Suprapubic skin (tissue), 4 donors: ENCODE measurements around the gene WNT7A. TPM values are rescaled to one million over a fixed set of nuclear protein-coding genes. Genes with fewer than 3 reads are reported as not detected.

Experiments used
- DNase-seq, 2 donors: peaks; one replicate each; pipeline ENCODE4 v3.0.0-alpha.2; 2019; ENCODE audit warnings: low spot score in 2 of 2
- H3K27ac ChIP-seq: fragments of 200-600 bp; sonication (generic); one replicate; pipeline ENCODE4 v1.5.1; 2019
- H3K27me3 ChIP-seq: fragments of 200-600 bp; sonication (generic); one replicate; pipeline ENCODE4 v1.5.1; 2019
- H3K36me3 ChIP-seq: fragments of 200-600 bp; sonication (generic); one replicate; pipeline ENCODE4 v1.5.1; 2019
- H3K4me1 ChIP-seq: fragments of 200-600 bp; sonication (generic); one replicate; pipeline ENCODE4 v1.5.1; 2019
- H3K4me3 ChIP-seq: fragments of 200-600 bp; sonication (generic); one replicate; pipeline ENCODE4 v1.5.1; 2019; ENCODE audit warnings: mild to moderate bottlenecking
- H3K9me3 ChIP-seq: fragments of 200-600 bp; sonication (generic); one replicate; pipeline ENCODE4 v1.5.1; 2019
- EP300 ChIP-seq: sonication (generic); formaldehyde crosslinking; IDR thresholded peaks from one replicate; pipeline ENCODE4 v1.6.1; 2017; ENCODE audit warnings: antibody characterized with exemption
- POLR2A ChIP-seq, 2 donors: fragments of 450-650 bp; IDR thresholded peaks; one replicate each; pipeline ENCODE4 v1.6.1; 2017; ENCODE audit warnings: antibody characterized with exemption in 2 of 2, mild to moderate bottlenecking in 2 of 2, moderate library complexity in 2 of 2
- POLR2AphosphoS5 ChIP-seq, 3 donors: sonication (generic); formaldehyde crosslinking; IDR thresholded peaks; one replicate each; pipeline ENCODE4 v1.6.1; 2017; ENCODE audit warnings: antibody characterized with exemption in 3 of 3
- WGBS: methylation state at CpG from one replicate; pipeline ENCODE4 v1.1.5; 2018; 5-methylcytosine and 5-hydroxymethylcytosine counted together
- total RNA-seq, 4 donors: library from RNA; depleted of rRNA; stranded (reverse); fragments of >200 nt; gene quantifications; one replicate each; pipeline ENCODE4 v1.1.0, GENCODE V29; 2016
- TF ChIP-seq, protein P1 (sequence below), 2 donors: fragments of 200-600 bp in 1 of 2; fragments of 450-650 bp in 1 of 2; sonication (generic) in 1 of 2; IDR thresholded peaks; one replicate each; pipeline ENCODE4 v1.5.1; 2016 to 2019; ENCODE audit warnings: antibody characterized with exemption in 2 of 2, mild to moderate bottlenecking in 1 of 2, moderate library complexity in 1 of 2

Gene WNT7A
- total RNA-seq, 4 donors from 2014 or later = 1.1 to 3.9 (median 1.8) TPM

DNA sequence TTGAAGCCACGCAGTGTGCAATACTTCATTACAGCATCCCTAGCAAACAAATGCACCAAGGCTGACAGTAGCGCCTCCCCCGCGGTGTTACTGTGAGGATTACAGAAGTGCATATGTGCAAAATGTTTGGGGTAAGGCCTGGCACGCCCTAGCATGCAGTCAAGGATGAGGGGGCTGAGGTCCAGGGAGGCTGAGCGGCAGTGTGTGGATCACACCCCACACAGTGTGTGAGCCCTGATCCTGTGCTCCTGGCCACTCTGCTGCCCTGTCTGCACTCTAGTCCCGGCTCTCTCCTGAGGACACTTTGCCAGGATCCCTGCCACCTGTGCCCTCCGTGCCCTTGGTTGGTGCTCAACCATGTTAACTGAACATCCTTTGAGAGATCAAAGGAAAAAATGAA is 71.3 kb downstream of the WNT7A start:
- peaks cover 7% of the 10 kb centered on the region for H3K27me3 ChIP-seq

DNA sequence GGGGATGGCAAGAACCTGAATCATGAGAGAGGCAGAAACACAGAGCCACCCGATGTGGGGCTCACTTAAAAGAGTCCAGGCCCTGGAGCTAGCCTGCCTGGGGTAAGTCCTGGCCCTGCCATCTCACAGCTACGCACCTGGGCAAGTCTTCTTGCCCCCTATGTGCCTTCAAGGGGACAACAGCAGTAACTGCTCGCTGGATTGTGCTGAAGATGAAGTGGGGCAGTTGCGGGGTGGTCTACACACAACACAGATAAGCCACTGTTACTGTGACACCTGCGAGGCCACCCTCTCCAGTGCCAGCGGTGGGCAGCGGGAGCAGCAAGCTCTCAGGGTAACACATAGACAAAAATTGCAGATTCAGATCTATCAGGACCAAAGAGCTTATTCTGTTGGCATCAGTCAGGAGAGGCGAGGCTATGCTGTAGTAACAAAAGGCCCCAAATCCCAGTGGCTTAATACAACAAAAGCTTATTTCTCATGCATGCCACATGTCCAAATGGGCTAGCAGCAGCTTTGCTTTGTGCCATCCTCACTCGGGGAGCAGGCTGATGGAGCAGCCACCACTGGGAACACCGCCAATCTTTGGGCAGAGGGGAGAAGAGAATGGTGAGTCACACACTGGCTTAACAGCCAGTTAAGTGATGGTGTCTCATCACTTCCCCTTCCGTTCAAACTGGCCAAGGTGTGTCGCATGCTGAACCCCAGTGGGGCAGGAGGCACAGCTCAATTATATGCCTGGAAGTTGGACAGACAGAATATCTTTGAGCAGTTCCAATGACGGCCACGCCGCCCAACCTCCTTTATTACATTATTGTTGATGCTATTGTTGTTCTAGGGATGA is 78.3 kb downstream of the WNT7A start:
- H3K9me3 ChIP-seq = no peaks in the 10 kb centered on the region
- no peaks in the 10 kb centered on the region for H3K36me3 ChIP-seq
- WGBS = 79% methylated on average over 15 of the region's 15 CpGs
- no peak overlapping the region for H3K27ac ChIP-seq
- peak in 1 of 2 donors; percentile 49 for DNase-seq
- no peak for TF ChIP-seq EP300
- no peak for TF ChIP-seq POLR2AphosphoS5 (IDR thresholded peaks at IDR 0.05)
- TF ChIP-seq POLR2A (IDR thresholded peaks at IDR 0.05) = no peak
- TF ChIP-seq, protein P1, sequence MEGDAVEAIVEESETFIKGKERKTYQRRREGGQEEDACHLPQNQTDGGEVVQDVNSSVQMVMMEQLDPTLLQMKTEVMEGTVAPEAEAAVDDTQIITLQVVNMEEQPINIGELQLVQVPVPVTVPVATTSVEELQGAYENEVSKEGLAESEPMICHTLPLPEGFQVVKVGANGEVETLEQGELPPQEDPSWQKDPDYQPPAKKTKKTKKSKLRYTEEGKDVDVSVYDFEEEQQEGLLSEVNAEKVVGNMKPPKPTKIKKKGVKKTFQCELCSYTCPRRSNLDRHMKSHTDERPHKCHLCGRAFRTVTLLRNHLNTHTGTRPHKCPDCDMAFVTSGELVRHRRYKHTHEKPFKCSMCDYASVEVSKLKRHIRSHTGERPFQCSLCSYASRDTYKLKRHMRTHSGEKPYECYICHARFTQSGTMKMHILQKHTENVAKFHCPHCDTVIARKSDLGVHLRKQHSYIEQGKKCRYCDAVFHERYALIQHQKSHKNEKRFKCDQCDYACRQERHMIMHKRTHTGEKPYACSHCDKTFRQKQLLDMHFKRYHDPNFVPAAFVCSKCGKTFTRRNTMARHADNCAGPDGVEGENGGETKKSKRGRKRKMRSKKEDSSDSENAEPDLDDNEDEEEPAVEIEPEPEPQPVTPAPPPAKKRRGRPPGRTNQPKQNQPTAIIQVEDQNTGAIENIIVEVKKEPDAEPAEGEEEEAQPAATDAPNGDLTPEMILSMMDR (IDR thresholded peaks at IDR 0.05) = no peak
- H3K4me1 ChIP-seq = no peaks in the 10 kb centered on the region
- peaks cover 16% of the 10 kb centered on the region for H3K27me3 ChIP-seq
- no peak overlapping the region for H3K4me3 ChIP-seq

More for the DNA sequence above, 71.3 kb downstream of the WNT7A start:
- H3K36me3 ChIP-seq = no peaks in the 10 kb centered on the region
- no peak for DNase-seq
- WGBS = 66% methylated on average over 8 of the region's 8 CpGs
- TF ChIP-seq POLR2AphosphoS5 (IDR thresholded peaks at IDR 0.05) (no peak), POLR2A (IDR thresholded peaks at IDR 0.05) (no peak), EP300 (no peak)
- TF ChIP-seq, protein P1 (IDR thresholded peaks at IDR 0.05) = no peak
- H3K4me3 ChIP-seq = no peak overlapping the region
- H3K27ac ChIP-seq = no peak overlapping the region
- H3K9me3 ChIP-seq = no peaks in the 10 kb centered on the region
- no peaks in the 10 kb centered on the region for H3K4me1 ChIP-seq

DNA sequence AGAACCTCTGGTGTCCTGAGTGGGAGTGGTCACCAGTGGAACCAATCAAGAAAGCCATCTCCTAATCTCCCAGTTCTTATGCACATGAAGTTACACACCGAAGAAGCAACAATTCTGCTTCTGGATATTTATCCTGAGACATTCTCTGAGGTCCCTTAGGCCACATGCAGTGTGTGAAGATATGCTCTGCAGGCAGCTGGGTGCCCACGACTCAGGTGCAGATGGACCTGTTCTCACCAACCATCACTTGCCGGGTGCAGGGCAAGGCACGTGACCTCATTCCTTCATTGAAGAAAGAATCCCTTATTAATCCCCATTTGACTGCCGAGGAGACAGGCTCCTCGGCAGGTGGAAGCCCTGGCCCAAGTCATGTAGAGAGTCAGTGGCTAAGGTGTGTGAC is 79.8 kb downstream of the WNT7A start:
- H3K27me3 ChIP-seq = peaks cover 17% of the 10 kb centered on the region
- no peak overlapping the region for H3K27ac ChIP-seq
- no peaks in the 10 kb centered on the region for H3K9me3 ChIP-seq
- H3K4me3 ChIP-seq = no peak overlapping the region
- WGBS = 92% methylated on average over 6 of the region's 6 CpGs
- TF ChIP-seq POLR2A (IDR thresholded peaks at IDR 0.05) = no peak
- no peak for TF ChIP-seq POLR2AphosphoS5 (IDR thresholded peaks at IDR 0.05)
- no peak for TF ChIP-seq EP300
- H3K36me3 ChIP-seq = no peaks in the 10 kb centered on the region
- H3K4me1 ChIP-seq = no peaks in the 10 kb centered on the region
- no peak for DNase-seq

DNA sequence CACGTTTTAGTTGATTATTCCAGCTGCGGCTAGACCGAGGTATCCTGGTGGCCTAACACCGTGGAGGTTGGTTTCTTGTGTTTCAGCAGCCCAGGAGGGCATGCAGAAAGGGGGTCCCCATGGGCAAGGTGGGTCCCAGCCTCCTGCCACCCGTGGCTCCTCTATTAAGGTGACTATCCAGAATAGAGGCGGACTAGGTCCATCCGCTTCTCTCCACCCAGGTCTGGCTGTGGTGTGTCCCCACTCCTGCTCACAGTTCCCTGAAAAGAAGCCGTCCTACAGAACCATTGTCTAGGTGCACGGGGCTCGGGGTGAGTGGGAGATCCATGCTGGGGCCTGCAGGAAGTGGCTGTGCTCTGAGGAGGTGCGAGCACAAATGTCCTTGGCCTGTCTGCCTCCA is 81.5 kb downstream of the WNT7A start:
- WGBS = 89% methylated on average over 3 of the region's 11 CpGs
- H3K4me3 ChIP-seq = no peak overlapping the region
- TF ChIP-seq, protein P1 (IDR thresholded peaks at IDR 0.05) = no peak
- no peak for TF ChIP-seq POLR2A (IDR thresholded peaks at IDR 0.05)
- TF ChIP-seq EP300 = no peak
- TF ChIP-seq POLR2AphosphoS5 (IDR thresholded peaks at IDR 0.05) = no peak
- no peaks in the 10 kb centered on the region for H3K36me3 ChIP-seq
- H3K9me3 ChIP-seq = no peaks in the 10 kb centered on the region
- peaks cover 22% of the 10 kb centered on the region for H3K27me3 ChIP-seq
- no peak overlapping the region for H3K27ac ChIP-seq
- DNase-seq = no peak
- H3K4me1 ChIP-seq = no peaks in the 10 kb centered on the region

DNA sequence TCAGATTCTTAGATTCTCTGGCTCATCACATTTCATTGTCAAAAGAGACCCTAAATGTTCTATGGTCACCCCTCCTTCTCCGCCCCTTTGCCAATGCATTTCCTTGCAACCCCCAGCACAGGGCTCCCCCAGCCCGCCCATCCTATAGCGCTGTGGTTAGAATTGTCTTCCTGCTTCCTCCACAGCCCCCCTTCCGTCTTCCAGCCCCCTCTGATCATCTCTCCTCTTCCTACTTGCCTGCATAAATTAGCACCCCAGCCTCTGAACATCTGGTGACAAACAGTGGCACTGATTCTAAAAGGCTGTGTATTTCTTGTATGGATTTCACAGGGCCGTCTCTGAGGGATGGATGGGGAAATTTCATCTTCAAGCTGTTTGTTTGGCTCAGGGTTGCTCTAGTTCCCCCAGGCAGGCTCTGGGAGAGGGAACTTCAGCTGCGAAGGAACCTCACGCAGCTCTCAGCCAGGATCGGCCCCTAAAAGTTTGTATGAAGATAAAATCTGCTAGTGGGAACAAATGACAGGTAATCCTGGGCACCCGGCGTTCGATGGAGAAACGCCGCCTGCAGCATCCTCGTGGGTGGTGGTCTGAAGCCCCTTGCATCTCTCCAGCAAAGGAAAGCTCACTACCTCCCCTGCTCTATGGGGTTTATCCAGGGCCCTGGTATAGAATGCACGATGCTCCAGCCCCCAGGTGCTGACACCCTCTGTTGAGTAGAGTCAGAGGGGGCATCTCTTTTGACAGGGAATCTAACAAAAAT is 83.0 kb downstream of the WNT7A start:
- no peak for TF ChIP-seq EP300
- TF ChIP-seq POLR2A (IDR thresholded peaks at IDR 0.05) = no peak
- TF ChIP-seq POLR2AphosphoS5 (IDR thresholded peaks at IDR 0.05) = no peak
- TF ChIP-seq, protein P1 (IDR thresholded peaks at IDR 0.05) = no peak
- H3K36me3 ChIP-seq = no peaks in the 10 kb centered on the region
- H3K27me3 ChIP-seq = peaks cover 38% of the 10 kb centered on the region
- no peaks in the 10 kb centered on the region for H3K4me1 ChIP-seq
- 63% methylated on average over 15 of the region's 15 CpGs for WGBS
- H3K27ac ChIP-seq = no peak overlapping the region
- H3K4me3 ChIP-seq = no peak overlapping the region
- no peaks in the 10 kb centered on the region for H3K9me3 ChIP-seq
- no peak for DNase-seq
